PC-9 (cell line): ENCODE measurements around the gene GIMAP7.

ENCODE experiments used
- EZH2 ChIP-seq: fragments of 200-600 bp; sonication (generic); IDR thresholded peaks from 2 replicates; pipeline ENCODE4 v1.8.0; 2017; ENCODE audit warnings: antibody characterized with exemption, low read depth
- TF ChIP-seq, protein P1 (sequence below): fragments of 200-600 bp; sonication (generic); conservative IDR thresholded peaks from 2 replicates; pipeline ENCODE4 v1.6.1; 2017; ENCODE audit warnings: mixed run types, antibody characterized with exemption, mild to moderate bottlenecking, moderate library complexity

- TF ChIP-seq, protein P1, sequence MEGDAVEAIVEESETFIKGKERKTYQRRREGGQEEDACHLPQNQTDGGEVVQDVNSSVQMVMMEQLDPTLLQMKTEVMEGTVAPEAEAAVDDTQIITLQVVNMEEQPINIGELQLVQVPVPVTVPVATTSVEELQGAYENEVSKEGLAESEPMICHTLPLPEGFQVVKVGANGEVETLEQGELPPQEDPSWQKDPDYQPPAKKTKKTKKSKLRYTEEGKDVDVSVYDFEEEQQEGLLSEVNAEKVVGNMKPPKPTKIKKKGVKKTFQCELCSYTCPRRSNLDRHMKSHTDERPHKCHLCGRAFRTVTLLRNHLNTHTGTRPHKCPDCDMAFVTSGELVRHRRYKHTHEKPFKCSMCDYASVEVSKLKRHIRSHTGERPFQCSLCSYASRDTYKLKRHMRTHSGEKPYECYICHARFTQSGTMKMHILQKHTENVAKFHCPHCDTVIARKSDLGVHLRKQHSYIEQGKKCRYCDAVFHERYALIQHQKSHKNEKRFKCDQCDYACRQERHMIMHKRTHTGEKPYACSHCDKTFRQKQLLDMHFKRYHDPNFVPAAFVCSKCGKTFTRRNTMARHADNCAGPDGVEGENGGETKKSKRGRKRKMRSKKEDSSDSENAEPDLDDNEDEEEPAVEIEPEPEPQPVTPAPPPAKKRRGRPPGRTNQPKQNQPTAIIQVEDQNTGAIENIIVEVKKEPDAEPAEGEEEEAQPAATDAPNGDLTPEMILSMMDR: no peak
- no peak for TF ChIP-seq EZH2
Measured at GRCh38 chr7:150566123-150566522, 51.5 kb downstream of the GIMAP7 start.
